ENCODE data around the gene EDIL3.
"Not testable (repeated sequence)": the region's sequence is repeated elsewhere in the genome, so short reads cannot be mapped to it uniquely, and the experiment has no call there.

The EDIL3 gene

GRCh38 chr5:84360056-84360455 lies 24.6 kb downstream of the EDIL3 start:
- in situ Hi-C loops (cut with MboI; ENCODE audit: low sequenced_read_pairs, unreplicated experiment) = no loop called here
- DNase-seq (ENCODE audit: low spot score) = no peak
- TF ChIP-seq CTCF (IDR thresholded peaks at IDR 0.05; ENCODE audit: borderline replicate concordance, control extremely low read depth, extremely low read depth, insufficient read depth, missing control alignments) = no peak

- in situ Hi-C loops (cut with MboI; ENCODE audit: low sequenced_read_pairs, unreplicated experiment) = no loop called here
- no peak for TF ChIP-seq CTCF (IDR thresholded peaks at IDR 0.05; ENCODE audit: borderline replicate concordance, control extremely low read depth, extremely low read depth, insufficient read depth, missing control alignments)
- DNase-seq (ENCODE audit: low spot score) = no peak
Measured at GRCh38 chr5:84354101-84354500, 30.6 kb downstream of the EDIL3 start.

- in situ Hi-C loops (cut with MboI; ENCODE audit: low sequenced_read_pairs, unreplicated experiment) = no loop called here
- no peak for DNase-seq (ENCODE audit: low spot score)
- no peak for TF ChIP-seq CTCF (IDR thresholded peaks at IDR 0.05; ENCODE audit: borderline replicate concordance, control extremely low read depth, extremely low read depth, insufficient read depth, missing control alignments)
Measured at GRCh38 chr5:84344788-84345187, 39.9 kb downstream of the EDIL3 start.

GRCh38 chr5:84343171-84343570 lies 41.5 kb downstream of the EDIL3 start:
- no peak for TF ChIP-seq CTCF (IDR thresholded peaks at IDR 0.05; ENCODE audit: borderline replicate concordance, control extremely low read depth, extremely low read depth, insufficient read depth, missing control alignments)
- DNase-seq (ENCODE audit: low spot score) = no peak
- in situ Hi-C loops (cut with MboI; ENCODE audit: low sequenced_read_pairs, unreplicated experiment) = no loop called here

GRCh38 chr5:84332106-84332505 lies 52.6 kb downstream of the EDIL3 start:
- no peak for DNase-seq (ENCODE audit: low spot score)
- TF ChIP-seq CTCF (IDR thresholded peaks at IDR 0.05; ENCODE audit: borderline replicate concordance, control extremely low read depth, extremely low read depth, insufficient read depth, missing control alignments) = no peak
- in situ Hi-C loops (cut with MboI; ENCODE audit: low sequenced_read_pairs, unreplicated experiment) = no loop called here

- no peak for TF ChIP-seq CTCF (IDR thresholded peaks at IDR 0.05; ENCODE audit: borderline replicate concordance, control extremely low read depth, extremely low read depth, insufficient read depth, missing control alignments)
- in situ Hi-C loops (cut with MboI; ENCODE audit: low sequenced_read_pairs, unreplicated experiment) = no loop called here
- DNase-seq (ENCODE audit: low spot score) = no peak
Measured at GRCh38 chr5:84327591-84327990, 57.1 kb downstream of the EDIL3 start.

- TF ChIP-seq CTCF (IDR thresholded peaks at IDR 0.05; ENCODE audit: borderline replicate concordance, control extremely low read depth, extremely low read depth, insufficient read depth, missing control alignments) = no peak
- in situ Hi-C loops (cut with MboI; ENCODE audit: low sequenced_read_pairs, unreplicated experiment) = no loop called here
- DNase-seq (ENCODE audit: low spot score) = no peak
Measured at GRCh38 chr5:84322646-84323045, 62.0 kb downstream of the EDIL3 start.

GRCh38 chr5:84317826-84318225 lies 66.9 kb downstream of the EDIL3 start:
- in situ Hi-C loops (cut with MboI; ENCODE audit: low sequenced_read_pairs, unreplicated experiment); DNase-seq (ENCODE audit: low spot score): not testable (repeated sequence)

GRCh38 chr5:84312280-84312679 lies 72.4 kb downstream of the EDIL3 start:
- in situ Hi-C loops (cut with MboI; ENCODE audit: low sequenced_read_pairs, unreplicated experiment); DNase-seq (ENCODE audit: low spot score): not testable (repeated sequence)

GRCh38 chr5:84309850-84310249 lies 74.8 kb downstream of the EDIL3 start:
- DNase-seq (ENCODE audit: low spot score); in situ Hi-C loops (cut with MboI; ENCODE audit: low sequenced_read_pairs, unreplicated experiment): not testable (repeated sequence)

Measured in GM13976 (cell line).